Heart left ventricle (tissue), 13 donors: ENCODE measurements around the gene DGKG.

Experiments used
- POLR2A ChIP-seq, 2 donors: fragments of 450-650 bp; IDR thresholded peaks; one replicate each; pipeline ENCODE4 v1.6.1; 2017; ENCODE audit warnings: antibody characterized with exemption in 2 of 2, mild to moderate bottlenecking in 2 of 2, moderate library complexity in 2 of 2
- TF ChIP-seq, protein P1 (sequence below), 12 donors: fragments of 200-600 bp; sonication (generic) in 4 of 12; IDR thresholded peaks; one replicate each; pipeline versions ENCODE4 v1.5.0 to v1.8.0; 2018 to 2022; ENCODE audit warnings: antibody characterized with exemption in 12 of 12, mild to moderate bottlenecking in 5 of 12
- donor health status: ischemic (EF 13 %, LVEDD 7.1; RV severe dilation, severe dysfunction).
- donor health status: DM: no; HTN: yes; CAD: no.
- donor health status: DM: no; HTN: no; CAD: no.
- donor health status: ischemic (EF 25% LVEDD 6.9; RV normal size, moderate dysfunction).
- donor health status: ischemic (EF 25% LVEDD 5.7; RV mildly dilated, moderate dysfunction).
- donor health status: ischemic (EF 35%, LVEDD 5.7; RV mildly dilated, moderate dysfunction).
- donor health status: nonischemic (EF 11% LVEDD 7.7; RV severe dilation, severe dysfunction).
- donor health status: DM: yes; HTN: yes; CAD: no.
- donor health status: PGD.
- donor health status: ischemic (EF 29% LVEDD 5.4; RV normal size, mild dysfunction).
- donor health status: nonischemic (EF 23%, LVEDD 6.1; RV moderate dilation, normal function).

DNA sequence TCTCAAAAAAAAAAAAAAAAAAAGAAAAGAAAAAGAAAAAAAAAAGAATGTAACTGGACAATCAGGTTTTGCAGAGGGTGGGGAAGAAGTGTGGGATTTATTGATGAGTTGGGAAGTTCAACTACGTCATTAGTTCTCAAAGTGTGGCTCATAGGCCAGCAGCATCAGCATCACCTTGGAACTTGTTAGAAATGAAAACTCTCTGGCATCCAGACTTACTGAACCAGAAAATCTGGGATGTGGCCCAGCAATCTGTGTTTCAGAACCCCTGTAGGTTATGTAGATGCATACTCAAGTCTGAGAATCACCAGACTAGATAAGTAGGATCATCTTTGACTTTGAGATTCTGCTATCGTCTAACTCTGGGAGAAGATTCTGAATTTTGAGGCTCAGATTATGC is 207.4 kb downstream of the DGKG start:
- TF ChIP-seq, protein P1, sequence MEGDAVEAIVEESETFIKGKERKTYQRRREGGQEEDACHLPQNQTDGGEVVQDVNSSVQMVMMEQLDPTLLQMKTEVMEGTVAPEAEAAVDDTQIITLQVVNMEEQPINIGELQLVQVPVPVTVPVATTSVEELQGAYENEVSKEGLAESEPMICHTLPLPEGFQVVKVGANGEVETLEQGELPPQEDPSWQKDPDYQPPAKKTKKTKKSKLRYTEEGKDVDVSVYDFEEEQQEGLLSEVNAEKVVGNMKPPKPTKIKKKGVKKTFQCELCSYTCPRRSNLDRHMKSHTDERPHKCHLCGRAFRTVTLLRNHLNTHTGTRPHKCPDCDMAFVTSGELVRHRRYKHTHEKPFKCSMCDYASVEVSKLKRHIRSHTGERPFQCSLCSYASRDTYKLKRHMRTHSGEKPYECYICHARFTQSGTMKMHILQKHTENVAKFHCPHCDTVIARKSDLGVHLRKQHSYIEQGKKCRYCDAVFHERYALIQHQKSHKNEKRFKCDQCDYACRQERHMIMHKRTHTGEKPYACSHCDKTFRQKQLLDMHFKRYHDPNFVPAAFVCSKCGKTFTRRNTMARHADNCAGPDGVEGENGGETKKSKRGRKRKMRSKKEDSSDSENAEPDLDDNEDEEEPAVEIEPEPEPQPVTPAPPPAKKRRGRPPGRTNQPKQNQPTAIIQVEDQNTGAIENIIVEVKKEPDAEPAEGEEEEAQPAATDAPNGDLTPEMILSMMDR (IDR thresholded peaks at IDR 0.05): no peak
- TF ChIP-seq POLR2A (IDR thresholded peaks at IDR 0.05): no peak
